T-helper 1 cell treated with Interleukin-12 subunit alpha and Interleukin-12 subunit beta and Interleukin-4 antibody, amounts not matched to agents 30 μg/mL and 1 μg/mL, for 36 hours (primary cell): Measurements from ENCODE around the gene LIN9.

Experiments used
- H3K27ac Mint-ChIP-seq: one replicate; pipeline ENCODE4 v1.8.0; 2021; ENCODE audit warnings: mild to moderate bottlenecking, mixed read lengths
- H3K27me3 Mint-ChIP-seq: one replicate; pipeline ENCODE4 v1.8.0; 2021; ENCODE audit warnings: low read depth, mixed read lengths
- H3K36me3 Mint-ChIP-seq: one replicate; pipeline ENCODE4 v1.8.0; 2021; ENCODE audit warnings: low read depth, mixed read lengths
- H3K4me1 Mint-ChIP-seq: one replicate; pipeline ENCODE4 v1.8.0; 2021; ENCODE audit warnings: low read depth, mixed read lengths
- H3K4me3 Mint-ChIP-seq: one replicate; pipeline ENCODE4 v1.8.0; 2021; ENCODE audit warnings: mild to moderate bottlenecking, moderate library complexity, mixed read lengths
- H3K9me3 Mint-ChIP-seq: one replicate; pipeline ENCODE4 v1.8.0; 2021; ENCODE audit warnings: mixed read lengths

The LIN9 gene

GRCh38 chr1:226308166-226308722 is 720 bp downstream of the LIN9 start:
- Mint-ChIP-seq H3K27ac (peak overlapping the region; percentile 88), H3K27me3 (peaks cover 5% of the 10 kb centered on the region), H3K36me3 (no peaks in the 10 kb centered on the region), H3K4me1 (peaks cover 20% of the 10 kb centered on the region), H3K4me3 (peak overlapping the region; percentile 92), H3K9me3 (no peaks in the 10 kb centered on the region)

GRCh38 chr1:226306425-226306824 is 2.5 kb downstream of the LIN9 start:
- Mint-ChIP-seq H3K27me3 (peaks cover 4% of the 10 kb centered on the region), H3K9me3 (no peaks in the 10 kb centered on the region), H3K36me3 (peaks cover 1% of the 10 kb centered on the region), H3K4me1 (peaks cover 26% of the 10 kb centered on the region), H3K4me3 (no peak overlapping the region), H3K27ac (no peak overlapping the region)

GRCh38 chr1:226305184-226305583 is 3.8 kb downstream of the LIN9 start:
- no peak overlapping the region for H3K4me3 Mint-ChIP-seq
- H3K4me1 Mint-ChIP-seq = peaks cover 28% of the 10 kb centered on the region
- H3K27me3 Mint-ChIP-seq = no peaks in the 10 kb centered on the region
- no peaks in the 10 kb centered on the region for H3K9me3 Mint-ChIP-seq
- no peak overlapping the region for H3K27ac Mint-ChIP-seq
- H3K36me3 Mint-ChIP-seq = peaks cover 1% of the 10 kb centered on the region

- Mint-ChIP-seq H3K27me3 (no peaks in the 10 kb centered on the region), H3K36me3 (peaks cover 1% of the 10 kb centered on the region), H3K4me1 (peaks cover 22% of the 10 kb centered on the region), H3K9me3 (no peaks in the 10 kb centered on the region), H3K4me3 (no peak overlapping the region), H3K27ac (no peak overlapping the region)
Observed at GRCh38 chr1:226304291-226304955, 4.5 kb downstream of the LIN9 start.

GRCh38 chr1:226302731-226303130 is 6.2 kb downstream of the LIN9 start:
- Mint-ChIP-seq H3K27ac (no peak overlapping the region), H3K4me1 (peaks cover 18% of the 10 kb centered on the region), H3K27me3 (no peaks in the 10 kb centered on the region), H3K9me3 (no peaks in the 10 kb centered on the region), H3K36me3 (peaks cover 1% of the 10 kb centered on the region), H3K4me3 (no peak overlapping the region)

- Mint-ChIP-seq H3K9me3 (no peaks in the 10 kb centered on the region), H3K27ac (no peak overlapping the region), H3K36me3 (peaks cover 12% of the 10 kb centered on the region), H3K4me1 (peaks cover 2% of the 10 kb centered on the region), H3K27me3 (no peaks in the 10 kb centered on the region), H3K4me3 (no peak overlapping the region)
Observed at GRCh38 chr1:226296911-226297310, 12.1 kb downstream of the LIN9 start.

GRCh38 chr1:226293553-226293920 is 15.4 kb downstream of the LIN9 start:
- Mint-ChIP-seq H3K36me3 (peaks cover 12% of the 10 kb centered on the region), H3K4me3 (no peak overlapping the region), H3K27ac (no peak overlapping the region), H3K27me3 (no peaks in the 10 kb centered on the region), H3K4me1 (no peaks in the 10 kb centered on the region), H3K9me3 (no peaks in the 10 kb centered on the region)

GRCh38 chr1:226292874-226293552 is 16.0 kb downstream of the LIN9 start:
- H3K4me3 Mint-ChIP-seq = no peak overlapping the region
- no peaks in the 10 kb centered on the region for H3K27me3 Mint-ChIP-seq
- H3K36me3 Mint-ChIP-seq = peaks cover 15% of the 10 kb centered on the region
- no peak overlapping the region for H3K27ac Mint-ChIP-seq
- H3K4me1 Mint-ChIP-seq = no peaks in the 10 kb centered on the region
- H3K9me3 Mint-ChIP-seq = no peaks in the 10 kb centered on the region

- Mint-ChIP-seq H3K27me3 (no peaks in the 10 kb centered on the region), H3K4me1 (no peaks in the 10 kb centered on the region), H3K9me3 (no peaks in the 10 kb centered on the region), H3K27ac (no peak overlapping the region), H3K36me3 (peaks cover 10% of the 10 kb centered on the region), H3K4me3 (no peak overlapping the region)
Observed at GRCh38 chr1:226287587-226287986, 21.4 kb downstream of the LIN9 start.

GRCh38 chr1:226281058-226281457 is 27.9 kb downstream of the LIN9 start:
- no peaks in the 10 kb centered on the region for H3K9me3 Mint-ChIP-seq
- H3K27me3 Mint-ChIP-seq = no peaks in the 10 kb centered on the region
- no peaks in the 10 kb centered on the region for H3K4me1 Mint-ChIP-seq
- H3K27ac Mint-ChIP-seq = no peak overlapping the region
- H3K36me3 Mint-ChIP-seq = peaks cover 17% of the 10 kb centered on the region
- no peak overlapping the region for H3K4me3 Mint-ChIP-seq

GRCh38 chr1:226279498-226279897 is 29.5 kb downstream of the LIN9 start:
- Mint-ChIP-seq H3K4me1 (no peaks in the 10 kb centered on the region), H3K27ac (no peak overlapping the region), H3K9me3 (no peaks in the 10 kb centered on the region), H3K4me3 (no peak overlapping the region), H3K27me3 (no peaks in the 10 kb centered on the region), H3K36me3 (peaks cover 16% of the 10 kb centered on the region)

- Mint-ChIP-seq H3K27me3 (no peaks in the 10 kb centered on the region), H3K4me3 (no peak overlapping the region), H3K36me3 (peaks cover 11% of the 10 kb centered on the region), H3K27ac (no peak overlapping the region), H3K9me3 (no peaks in the 10 kb centered on the region), H3K4me1 (no peaks in the 10 kb centered on the region)
Observed at GRCh38 chr1:226277897-226278296, 31.1 kb downstream of the LIN9 start.

GRCh38 chr1:226276987-226277386 is 32.0 kb downstream of the LIN9 start:
- no peak overlapping the region for H3K4me3 Mint-ChIP-seq
- no peak overlapping the region for H3K27ac Mint-ChIP-seq
- no peaks in the 10 kb centered on the region for H3K27me3 Mint-ChIP-seq
- no peaks in the 10 kb centered on the region for H3K4me1 Mint-ChIP-seq
- no peaks in the 10 kb centered on the region for H3K9me3 Mint-ChIP-seq
- H3K36me3 Mint-ChIP-seq = peaks cover 13% of the 10 kb centered on the region

GRCh38 chr1:226276077-226276682 is 32.8 kb downstream of the LIN9 start:
- Mint-ChIP-seq H3K36me3 (peaks cover 12% of the 10 kb centered on the region), H3K27me3 (no peaks in the 10 kb centered on the region), H3K9me3 (no peaks in the 10 kb centered on the region), H3K4me1 (no peaks in the 10 kb centered on the region), H3K4me3 (no peak overlapping the region), H3K27ac (no peak overlapping the region)

- H3K4me1 Mint-ChIP-seq = no peaks in the 10 kb centered on the region
- peaks cover 6% of the 10 kb centered on the region for H3K36me3 Mint-ChIP-seq
- no peak overlapping the region for H3K27ac Mint-ChIP-seq
- H3K4me3 Mint-ChIP-seq = no peak overlapping the region
- no peaks in the 10 kb centered on the region for H3K27me3 Mint-ChIP-seq
- H3K9me3 Mint-ChIP-seq = no peaks in the 10 kb centered on the region
Observed at GRCh38 chr1:226274138-226274537, 34.8 kb downstream of the LIN9 start.
